Upper lobe of left lung (tissue), 4 donors: Measurements from ENCODE around the gene ICE2.

ENCODE experiments used
- EP300 ChIP-seq, 4 donors: sonication (generic); formaldehyde crosslinking; IDR thresholded peaks; one replicate each; pipeline ENCODE4 v1.5.1; 2017; ENCODE audit warnings: antibody characterized with exemption in 4 of 4, control low read depth in 2 of 4
- POLR2A ChIP-seq, 4 donors: fragments of 450-650 bp; IDR thresholded peaks; one replicate each; pipeline ENCODE4 v1.5.1; 2016 to 2017; ENCODE audit warnings: antibody characterized with exemption in 4 of 4, mild to moderate bottlenecking in 2 of 4
- POLR2AphosphoS5 ChIP-seq, 2 donors: sonication (generic); formaldehyde crosslinking; IDR thresholded peaks; one replicate each; pipeline ENCODE4 v1.5.1; 2017; ENCODE audit warnings: antibody characterized with exemption in 2 of 2
- TF ChIP-seq, protein P1 (sequence below), 6 experiments: fragments of 450-650 bp in 4 of 6; fragments of 200-600 bp in 2 of 6; sonication (generic) in 2 of 6; IDR thresholded peaks; one replicate each; pipeline ENCODE4 v1.5.1; 2016 to 2019; ENCODE audit warnings: antibody characterized with exemption in 6 of 6

GRCh38 chr15:60396560-60396957 is 82.4 kb downstream of the ICE2 start:
- TF ChIP-seq, protein P1, sequence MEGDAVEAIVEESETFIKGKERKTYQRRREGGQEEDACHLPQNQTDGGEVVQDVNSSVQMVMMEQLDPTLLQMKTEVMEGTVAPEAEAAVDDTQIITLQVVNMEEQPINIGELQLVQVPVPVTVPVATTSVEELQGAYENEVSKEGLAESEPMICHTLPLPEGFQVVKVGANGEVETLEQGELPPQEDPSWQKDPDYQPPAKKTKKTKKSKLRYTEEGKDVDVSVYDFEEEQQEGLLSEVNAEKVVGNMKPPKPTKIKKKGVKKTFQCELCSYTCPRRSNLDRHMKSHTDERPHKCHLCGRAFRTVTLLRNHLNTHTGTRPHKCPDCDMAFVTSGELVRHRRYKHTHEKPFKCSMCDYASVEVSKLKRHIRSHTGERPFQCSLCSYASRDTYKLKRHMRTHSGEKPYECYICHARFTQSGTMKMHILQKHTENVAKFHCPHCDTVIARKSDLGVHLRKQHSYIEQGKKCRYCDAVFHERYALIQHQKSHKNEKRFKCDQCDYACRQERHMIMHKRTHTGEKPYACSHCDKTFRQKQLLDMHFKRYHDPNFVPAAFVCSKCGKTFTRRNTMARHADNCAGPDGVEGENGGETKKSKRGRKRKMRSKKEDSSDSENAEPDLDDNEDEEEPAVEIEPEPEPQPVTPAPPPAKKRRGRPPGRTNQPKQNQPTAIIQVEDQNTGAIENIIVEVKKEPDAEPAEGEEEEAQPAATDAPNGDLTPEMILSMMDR (IDR thresholded peaks at IDR 0.05): no peak
- TF ChIP-seq POLR2AphosphoS5 (IDR thresholded peaks at IDR 0.05) (no peak), POLR2A (IDR thresholded peaks at IDR 0.05) (no peak), EP300 (IDR thresholded peaks at IDR 0.05) (no peak)
